K562 (cell line): Measurements from ENCODE around the gene SCYGR8. TPM values are rescaled to one million over a fixed set of nuclear protein-coding genes. Genes with fewer than 3 reads are reported as not detected.

ENCODE experiments used
- ATAC-seq: fragments of 200-7000 bp; cut with Tn5 transposase; 3 replicates; pipeline ENCODE4 v1.9.1; 2020; ENCODE audit warnings: moderate library complexity
- BruUV-seq: library from RNA; stranded (reverse); fragments of 400-500 nt; replicated peaks from 2 replicates; lab custom pipeline; 2021; lab: Mats Ljungman, UMichigan
- CTCF ChIA-PET: fragments of 300-600 bp; formaldehyde crosslinking; extraction: SDS; loops from one replicate; lab custom pipeline; 2021; ENCODE audit warnings: low intra/inter-chr PET ratio; lab: Yijun Ruan, JAX
- POLR2A ChIA-PET: fragments of 300-600, 350-650 bp; sonication (Branson Sonifier 250); formaldehyde crosslinking; extraction: SDS; loops from one replicate; lab custom pipeline; 2021; ENCODE audit warnings: antibody characterized with exemption, inconsistent platforms; lab: Yijun Ruan, JAX
- DNase-seq, 4 experiments: peaks; one replicate each; pipeline versions ENCODE4 v3.0.0 to v3.0.0-alpha.2; 2011 to 2018; ENCODE audit warnings: low spot score in 3 of 4, mixed read lengths in 3 of 4; ENCODE audit errors: extremely low read depth in 1 of 4
- FAIRE-seq: peaks from 2 replicates; lab custom pipeline; 2011; peaks lifted over from hg19 to GRCh38; lab: Jason Lieb, UNC
- H2AFZ ChIP-seq: 2 replicates; pipeline ENCODE4 v1.6.0; 2011; ENCODE audit warnings: low read depth, low read length, control low read depth, inconsistent platforms
- H3K27ac ChIP-seq: fragments of 200-600 bp; 3 replicates; pipeline ENCODE4 v1.8.0; 2011; ENCODE audit warnings: low read depth, mild to moderate bottlenecking, control low read depth, inconsistent platforms, low read length, moderate library complexity, mixed read lengths; ENCODE audit errors: extremely low read depth
- H3K27me3 ChIP-seq, 2 experiments: fragments of 300-600 bp in 1 of 2; 2 replicates in 1 of 2; 3 replicates in 1 of 2; pipeline versions ENCODE4 v1.6.0 to v1.8.0; 2011; ENCODE audit warnings: inconsistent platforms in 2 of 2, low read length in 2 of 2, mild to moderate bottlenecking in 1 of 2, mixed read lengths in 1 of 2, moderate library complexity in 1 of 2; ENCODE audit not compliant: control insufficient read depth in 2 of 2, insufficient read depth in 2 of 2
- H3K36me3 ChIP-seq: fragments of 300-600 bp; 3 replicates; pipeline ENCODE4 v1.8.0; 2011; ENCODE audit warnings: mild to moderate bottlenecking, low read length, inconsistent platforms; ENCODE audit not compliant: control insufficient read depth, insufficient read depth
- H3K4me1 ChIP-seq, 2 experiments: fragments of 200-600 bp in 1 of 2; replicated peaks in 1 of 2; 2 replicates in 1 of 2; 3 replicates in 1 of 2; pipeline versions ENCODE4 v1.5.1 to v1.8.0; 2011; ENCODE audit warnings: inconsistent platforms in 2 of 2, low read length in 2 of 2, mild to moderate bottlenecking in 1 of 2, mixed read lengths in 1 of 2, moderate library complexity in 1 of 2; ENCODE audit not compliant: control insufficient read depth in 2 of 2, insufficient read depth in 2 of 2
- H3K4me2 ChIP-seq: 2 replicates; pipeline ENCODE4 v1.6.1; 2011; ENCODE audit warnings: low read length, control low read depth, inconsistent platforms, mixed read lengths; ENCODE audit not compliant: insufficient read depth
- H3K4me3 ChIP-seq: fragments of 200-600 bp; sonication (generic), shearing (Covaris generic); 2 replicates; pipeline ENCODE4 v1.5.1; 2016; ENCODE audit warnings: control low read depth, inconsistent platforms
- H3K79me2 ChIP-seq: fragments of 200-600 bp; 3 replicates; pipeline ENCODE4 v1.8.0; 2011; ENCODE audit warnings: low read length, inconsistent platforms; ENCODE audit not compliant: control insufficient read depth, insufficient read depth
- H3K9ac ChIP-seq, 2 experiments: 2 replicates each; pipeline versions ENCODE4 v1.6.0 to v1.6.1; 2011; ENCODE audit warnings: low read depth in 2 of 2, low read length in 2 of 2, control low read depth in 1 of 2, inconsistent platforms in 1 of 2, mild to moderate bottlenecking in 1 of 2, mixed read lengths in 1 of 2; ENCODE audit not compliant: insufficient read depth in 1 of 2
- H3K9me1 ChIP-seq: one replicate; pipeline ENCODE4 v1.6.0; 2011; ENCODE audit warnings: inconsistent platforms, mild to moderate bottlenecking, low read length, moderate library complexity; ENCODE audit not compliant: control insufficient read depth, insufficient read depth
- H3K9me3 ChIP-seq: replicated peaks from 2 replicates; pipeline ENCODE4 v1.5.1; 2011; ENCODE audit warnings: low read depth, low read length, inconsistent platforms; ENCODE audit not compliant: control insufficient read depth, insufficient read depth
- H4K20me1 ChIP-seq: replicated peaks from 2 replicates; pipeline ENCODE4 v1.6.1; 2011; ENCODE audit warnings: low read length, inconsistent platforms, mixed read lengths; ENCODE audit not compliant: control insufficient read depth, insufficient read depth
- FOXA1 ChIP-seq: fragments of 450-650 bp; IDR thresholded peaks from 2 replicates; pipeline ENCODE4 v1.6.1; 2016; ENCODE audit warnings: mild to moderate bottlenecking, borderline replicate concordance
- ZBTB9 ChIP-seq: fragments of 450-650 bp; formaldehyde crosslinking; IDR thresholded peaks from 2 replicates; pipeline ENCODE4 v1.4.0; 2020; ENCODE audit warnings: mild to moderate bottlenecking, moderate library complexity
- WGBS: fragments of 100-300 bp; shearing (Covaris generic); methylation state at CpG from one replicate; pipeline ENCODE4 v1.1.6; 2016; ENCODE audit warnings: low coverage, mixed read lengths; ENCODE audit not compliant: insufficient coverage; ENCODE audit errors: missing lambda C conversion rate; 5-methylcytosine and 5-hydroxymethylcytosine counted together
- in situ Hi-C: fragments of 300-500 bp; cut with MboI; formaldehyde crosslinking; loops from 4 replicates; pipeline ENCODE4 v1.15.0; 2018; ENCODE audit warnings: inconsistent platforms, mixed read lengths
- intact Hi-C: fragments of 100-400 bp; cut with micrococcal nuclease; formaldehyde crosslinking; loops from 2 replicates; pipeline ENCODE4 v1.14.2; 2022
- polyA plus RNA-seq, 8 experiments: library from polyadenylated mRNA; depleted of rRNA in 4 of 8; stranded (reverse) in 5 of 8; unstranded in 3 of 8; fragments of >200 nt; fragmentation: Nextera tagmentation in 2 of 8; fragmentation: Illumina TruSeq in 1 of 8; extraction: Ambion mirVana in 2 of 8; extraction: Trizol in 1 of 8; gene quantifications; 2 replicates each; pipeline versions ENCODE4 v1.2.1 to v1.2.3, GENCODE V29; 2011 to 2014; ENCODE audit warnings: inconsistent platforms in 1 of 8, missing spikeins in 1 of 8
- total RNA-seq, 7 experiments: library from RNA; depleted of rRNA in 6 of 7; stranded (reverse); fragments of >200 nt in 6 of 7; fragmentation: Illumina TruSeq in 2 of 7; extraction: Trizol in 2 of 7; gene quantifications; 2 replicates each; pipeline versions ENCODE4 v1.2.1 to v1.2.3, GENCODE V29; 2011 to 2021; ENCODE audit warnings: low replicate concordance in 1 of 7
- TF ChIP-seq, protein P1 (sequence below): sonication (generic); formaldehyde crosslinking; IDR thresholded peaks from 2 replicates; pipeline ENCODE4 v1.8.0; 2022; ENCODE audit warnings: missing genetic modification reagents, mild to moderate bottlenecking, borderline replicate concordance
- TF ChIP-seq, protein P2 (sequence below): fragments of 450-650 bp; IDR thresholded peaks from 2 replicates; pipeline ENCODE4 v1.6.1; 2016; ENCODE audit warnings: missing biosample characterization, missing genetic modification characterization

SCYGR8 gene
- total and polyA plus RNA-seq, 9 of the 15 experiments (the other 6 are each of a cell fraction or from before 2014, with no cell fraction given), result not detected

DNA sequence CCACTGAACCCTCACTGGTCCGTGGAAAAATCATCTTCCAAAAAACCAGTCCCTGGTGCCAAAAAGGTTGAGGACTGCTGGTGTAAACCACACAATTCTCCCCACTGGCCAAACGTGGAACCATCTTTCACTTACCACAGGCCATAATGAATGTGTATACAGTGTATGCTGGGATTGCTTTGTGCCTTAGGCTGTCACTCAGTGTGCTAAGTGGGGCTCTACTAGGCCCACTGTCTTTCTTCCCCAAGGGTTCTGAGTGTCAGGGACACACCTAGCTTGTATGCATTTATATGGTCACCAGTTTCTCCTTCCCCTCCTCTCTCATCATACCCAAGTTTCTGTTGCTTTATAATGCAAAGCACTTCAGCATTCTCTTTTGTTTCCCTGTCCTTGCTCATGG is 27.2 kb downstream of the SCYGR8 start:
- WGBS, result 0% methylated on average over 2 of the region's 2 CpGs
- Histone ChIP-seq H3K79me2 (no peaks in the 10 kb centered on the region), H3K36me3 (no peaks in the 10 kb centered on the region), H3K9me1 (no peaks in the 10 kb centered on the region), H3K4me2 (no peak overlapping the region), H3K9me3 (no peaks in the 10 kb centered on the region), H2AFZ (no peak overlapping the region), H3K4me3 (no peak overlapping the region), H3K9ac (no peak overlapping the region), H3K27ac (no peak overlapping the region), H3K27me3 (peaks cover 0 to 5% of the 10 kb centered on the region in 2 experiments; a peak in 2 of 5 replicates), H4K20me1 (no peaks in the 10 kb centered on the region), H3K4me1 (peaks cover 0 to 2% of the 10 kb centered on the region in 2 experiments; a peak in 1 of 5 replicates)
- ChIA-PET POLR2A (no interaction called here), CTCF (no interaction called here)
- FAIRE-seq, result no peak
- TF ChIP-seq FOXA1 (no peak), ZBTB9 (CRISPR knock-in tag) (no peak)
- TF ChIP-seq, protein P1, sequence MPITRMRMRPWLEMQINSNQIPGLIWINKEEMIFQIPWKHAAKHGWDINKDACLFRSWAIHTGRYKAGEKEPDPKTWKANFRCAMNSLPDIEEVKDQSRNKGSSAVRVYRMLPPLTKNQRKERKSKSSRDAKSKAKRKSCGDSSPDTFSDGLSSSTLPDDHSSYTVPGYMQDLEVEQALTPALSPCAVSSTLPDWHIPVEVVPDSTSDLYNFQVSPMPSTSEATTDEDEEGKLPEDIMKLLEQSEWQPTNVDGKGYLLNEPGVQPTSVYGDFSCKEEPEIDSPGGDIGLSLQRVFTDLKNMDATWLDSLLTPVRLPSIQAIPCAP (CRISPR knock-in tag), result no peak
- TF ChIP-seq, protein P2, sequence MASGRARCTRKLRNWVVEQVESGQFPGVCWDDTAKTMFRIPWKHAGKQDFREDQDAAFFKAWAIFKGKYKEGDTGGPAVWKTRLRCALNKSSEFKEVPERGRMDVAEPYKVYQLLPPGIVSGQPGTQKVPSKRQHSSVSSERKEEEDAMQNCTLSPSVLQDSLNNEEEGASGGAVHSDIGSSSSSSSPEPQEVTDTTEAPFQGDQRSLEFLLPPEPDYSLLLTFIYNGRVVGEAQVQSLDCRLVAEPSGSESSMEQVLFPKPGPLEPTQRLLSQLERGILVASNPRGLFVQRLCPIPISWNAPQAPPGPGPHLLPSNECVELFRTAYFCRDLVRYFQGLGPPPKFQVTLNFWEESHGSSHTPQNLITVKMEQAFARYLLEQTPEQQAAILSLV (tag), result no peak
- in situ Hi-C loops, result no loop called here
- BruUV-seq, result no TSS peak
- intact Hi-C loops, result no loop called here
- DNase-seq, result no peak
- ATAC-seq, result no peak
